HG03280 (cell line): ENCODE results near the gene ZDHHC7.
"Not testable (repeated sequence)": the region's sequence is repeated elsewhere in the genome, so short reads cannot be mapped to it uniquely, and the experiment has no call there.

Source experiments
- ATAC-seq: cut with Tn5 transposase; IDR thresholded peaks from one replicate; pipeline ENCODE4 v1.9.1; 2021; ENCODE audit warnings: mild to moderate bottlenecking, moderate library complexity; ENCODE audit not compliant: unreplicated experiment

ZDHHC7 gene, protein sequence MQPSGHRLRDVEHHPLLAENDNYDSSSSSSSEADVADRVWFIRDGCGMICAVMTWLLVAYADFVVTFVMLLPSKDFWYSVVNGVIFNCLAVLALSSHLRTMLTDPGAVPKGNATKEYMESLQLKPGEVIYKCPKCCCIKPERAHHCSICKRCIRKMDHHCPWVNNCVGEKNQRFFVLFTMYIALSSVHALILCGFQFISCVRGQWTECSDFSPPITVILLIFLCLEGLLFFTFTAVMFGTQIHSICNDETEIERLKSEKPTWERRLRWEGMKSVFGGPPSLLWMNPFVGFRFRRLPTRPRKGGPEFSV

DNA sequence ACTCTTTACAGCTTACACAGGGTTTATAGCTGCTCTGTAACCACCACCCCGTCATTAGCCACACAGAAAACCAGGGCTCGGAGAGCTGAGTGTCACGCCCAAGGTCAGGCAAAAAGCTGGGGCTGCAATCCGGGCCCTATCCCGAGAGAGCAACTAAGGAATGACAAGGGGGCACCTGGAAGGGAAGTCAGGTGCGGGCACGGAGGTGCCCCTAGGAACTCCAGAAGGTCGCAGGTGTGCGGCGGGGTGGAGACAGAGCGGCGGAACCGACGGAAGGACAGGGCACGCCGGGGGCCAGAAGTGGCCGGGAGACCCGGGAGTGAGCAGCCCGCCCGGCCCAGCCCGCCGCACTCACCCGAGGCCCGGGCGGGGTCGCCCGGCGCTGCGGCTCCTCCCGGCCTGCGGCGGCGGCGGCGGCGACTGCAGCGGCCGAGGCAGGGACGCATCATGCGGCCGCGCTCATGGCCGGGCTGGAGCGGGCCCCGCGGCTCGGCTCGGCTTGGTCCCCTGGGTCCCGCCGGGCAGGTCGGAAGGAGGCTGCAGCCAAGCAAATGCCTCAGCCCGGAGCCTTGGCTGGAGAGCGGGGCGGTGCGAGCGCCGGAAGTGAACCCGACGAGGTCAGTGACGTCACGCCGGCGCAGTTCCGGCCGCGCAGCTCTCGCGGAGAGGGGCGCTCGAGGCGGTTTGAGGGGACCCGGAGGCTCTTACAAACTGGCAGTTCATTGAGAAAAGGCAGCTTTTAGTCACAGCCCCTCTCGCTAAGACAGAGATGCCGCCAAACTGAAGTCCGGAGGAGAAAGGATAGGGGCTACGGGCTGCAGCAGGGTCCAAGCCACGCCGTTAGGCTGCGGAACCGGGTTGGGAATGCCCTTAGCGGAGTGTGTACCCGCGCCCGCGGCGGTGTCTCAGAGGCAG lies at the start of gene ZDHHC7:
Gene ZDHHC7 (minus strand): TSS at position 605 of the 915 bp plus-strand sequence. CDS start 20,917 bp downstream, outside the sequence.
- peak; percentile 92 for ATAC-seq

DNA sequence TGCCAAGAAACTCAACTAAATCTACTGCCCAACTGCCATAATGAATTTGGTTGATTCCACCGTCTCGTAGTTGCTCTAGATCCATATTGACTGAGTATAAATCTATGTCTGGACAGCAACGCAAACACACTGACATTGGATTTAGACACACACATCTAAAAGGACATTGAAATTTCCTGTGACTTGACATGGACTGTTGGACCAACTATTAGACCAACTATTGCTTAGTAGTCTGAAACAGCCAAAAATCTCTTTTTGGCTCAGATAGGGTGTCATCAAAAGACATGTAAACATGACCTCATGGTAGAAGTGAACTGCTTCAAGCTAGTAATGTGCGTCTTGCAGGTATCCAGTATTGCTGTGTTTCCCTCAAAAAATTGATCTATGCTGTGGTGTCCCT lies 47.6 kb upstream of the ZDHHC7 start:
- no peak for ATAC-seq

GRCh38 chr16:85057948-85058347 lies 46.6 kb upstream of the ZDHHC7 start:
- no peak for ATAC-seq

DNA sequence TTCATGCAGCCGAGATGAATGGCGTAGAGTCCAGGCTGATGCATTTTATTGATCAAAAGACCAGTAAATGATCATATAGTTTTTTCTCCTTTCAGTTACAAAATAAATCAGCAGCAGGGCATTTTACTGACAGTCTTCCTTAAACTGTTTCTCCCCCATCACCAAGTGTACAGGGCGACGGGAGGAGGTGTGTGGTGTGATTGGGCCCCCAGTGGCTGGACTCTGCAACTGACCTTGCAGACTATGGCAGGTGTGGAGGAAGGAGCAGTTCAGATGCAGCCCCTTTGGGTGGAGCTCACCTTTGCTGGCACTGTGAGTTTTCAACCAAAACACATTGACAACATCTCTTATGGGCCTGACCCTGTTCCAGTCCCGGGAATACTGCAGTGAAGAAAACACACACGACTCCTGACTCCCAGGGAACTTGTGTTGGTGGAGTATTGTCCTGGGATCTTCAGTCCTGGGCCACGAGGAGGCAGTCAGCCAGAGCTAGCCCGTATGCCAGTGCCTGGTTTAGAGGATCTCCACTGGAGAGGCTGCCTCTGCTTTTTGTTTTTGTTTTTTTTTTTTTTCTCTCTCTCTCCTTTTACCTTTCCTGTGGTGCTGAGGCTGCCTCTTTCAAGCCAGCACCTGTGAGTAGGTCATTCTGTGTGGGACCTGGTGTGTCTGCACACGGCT lies 46.0 kb upstream of the ZDHHC7 start:
- ATAC-seq: no peak

GRCh38 chr16:85056211-85056748 lies 44.9 kb upstream of the ZDHHC7 start:
- ATAC-seq: no peak

DNA sequence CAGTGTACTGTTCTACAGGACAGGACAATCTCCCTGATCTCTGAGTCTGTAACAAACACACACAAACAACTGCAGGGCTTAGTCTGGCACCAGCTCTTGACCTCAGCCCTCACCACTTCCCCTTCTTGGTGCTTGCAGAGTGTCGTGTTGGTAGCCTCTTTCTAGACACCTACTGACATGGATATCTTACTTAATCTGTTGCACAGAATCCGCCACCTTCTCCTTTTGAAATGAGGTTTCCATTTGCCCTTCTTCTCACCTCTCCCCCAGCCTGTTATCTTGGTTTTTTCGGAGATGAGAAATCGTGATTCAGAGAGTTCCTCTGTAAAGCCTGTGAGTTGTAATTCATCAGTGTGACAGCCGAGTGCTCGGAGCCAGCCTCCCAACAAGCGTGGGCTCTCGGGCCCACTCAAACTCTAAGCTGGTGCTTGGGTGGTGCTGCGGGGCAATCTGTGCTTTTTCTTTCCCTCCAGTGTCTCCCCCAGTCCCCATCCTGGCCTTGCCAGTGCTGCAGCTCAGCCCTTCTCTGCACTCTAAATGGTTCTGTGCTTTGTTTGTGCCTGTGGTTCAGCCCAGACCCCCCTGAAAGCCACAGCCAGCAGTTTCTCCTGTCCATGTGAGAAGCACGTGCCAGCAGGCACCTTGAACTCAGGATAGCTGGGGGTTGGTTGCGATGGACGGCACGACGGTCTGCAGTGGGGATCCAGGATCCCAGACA lies 44.3 kb upstream of the ZDHHC7 start:
- peak; percentile 76 for ATAC-seq

- ATAC-seq: no peak
Measured at GRCh38 chr16:85054948-85055492, 43.7 kb upstream of the ZDHHC7 start.

DNA sequence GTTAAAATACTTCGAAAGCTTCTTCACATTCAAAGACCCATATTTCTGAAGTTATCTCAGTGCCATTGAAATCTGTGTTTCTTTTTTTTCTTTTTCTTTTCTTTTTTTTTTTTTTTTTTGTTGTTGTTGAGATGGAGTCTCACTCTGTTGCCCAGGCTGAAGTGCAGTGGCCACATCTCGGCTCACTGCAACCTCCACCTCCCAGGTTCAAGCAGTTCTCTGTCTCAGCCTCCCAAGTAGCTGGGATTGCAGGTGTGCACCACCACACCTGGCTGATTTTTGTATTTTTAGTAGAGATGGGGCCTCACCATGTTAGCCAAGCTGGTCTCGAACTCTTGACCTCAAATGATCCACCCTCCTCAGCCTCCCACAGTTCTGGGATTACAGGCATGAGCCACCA lies 43.0 kb upstream of the ZDHHC7 start:
- not testable (repeated sequence) for ATAC-seq

- no peak for ATAC-seq
Measured at GRCh38 chr16:85052536-85052935, 41.2 kb upstream of the ZDHHC7 start.

GRCh38 chr16:85051683-85052082 lies 40.3 kb upstream of the ZDHHC7 start:
- no peak for ATAC-seq

- no peak for ATAC-seq
Measured at GRCh38 chr16:85051067-85051581, 39.8 kb upstream of the ZDHHC7 start.

- ATAC-seq: no peak
Measured at GRCh38 chr16:85049706-85050305, 38.5 kb upstream of the ZDHHC7 start.

DNA sequence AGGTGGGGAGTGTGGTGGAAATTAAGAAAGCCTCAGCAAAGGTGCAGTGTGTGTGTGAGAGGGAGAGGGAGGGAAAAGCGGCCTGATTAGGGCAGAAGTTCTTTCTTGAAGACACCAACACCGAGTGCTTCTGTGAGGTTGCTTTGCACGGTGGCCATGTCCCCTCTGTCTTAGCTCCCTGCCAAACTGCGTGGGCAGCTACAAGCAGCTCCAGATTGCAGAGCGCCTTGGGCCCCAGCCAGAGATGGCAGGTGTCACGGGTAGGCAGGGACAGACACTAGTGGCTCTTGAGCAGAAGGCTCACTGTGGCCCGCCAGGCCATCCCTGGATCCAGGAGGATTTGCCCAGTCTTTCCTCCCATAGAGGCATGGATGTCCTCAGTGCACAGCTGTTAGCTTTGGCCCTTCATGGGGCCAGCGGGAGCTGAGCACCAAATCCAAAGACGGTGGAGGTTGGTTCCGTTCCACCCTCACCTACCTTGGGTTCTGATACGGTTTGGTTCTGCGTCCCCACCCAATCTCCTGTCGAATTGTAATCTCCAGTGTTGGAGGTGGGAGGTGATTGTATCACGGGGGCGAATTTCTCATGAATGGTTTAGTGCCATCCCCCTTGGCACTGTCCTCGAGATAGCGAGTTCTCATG lies 37.7 kb upstream of the ZDHHC7 start:
- no peak for ATAC-seq

DNA sequence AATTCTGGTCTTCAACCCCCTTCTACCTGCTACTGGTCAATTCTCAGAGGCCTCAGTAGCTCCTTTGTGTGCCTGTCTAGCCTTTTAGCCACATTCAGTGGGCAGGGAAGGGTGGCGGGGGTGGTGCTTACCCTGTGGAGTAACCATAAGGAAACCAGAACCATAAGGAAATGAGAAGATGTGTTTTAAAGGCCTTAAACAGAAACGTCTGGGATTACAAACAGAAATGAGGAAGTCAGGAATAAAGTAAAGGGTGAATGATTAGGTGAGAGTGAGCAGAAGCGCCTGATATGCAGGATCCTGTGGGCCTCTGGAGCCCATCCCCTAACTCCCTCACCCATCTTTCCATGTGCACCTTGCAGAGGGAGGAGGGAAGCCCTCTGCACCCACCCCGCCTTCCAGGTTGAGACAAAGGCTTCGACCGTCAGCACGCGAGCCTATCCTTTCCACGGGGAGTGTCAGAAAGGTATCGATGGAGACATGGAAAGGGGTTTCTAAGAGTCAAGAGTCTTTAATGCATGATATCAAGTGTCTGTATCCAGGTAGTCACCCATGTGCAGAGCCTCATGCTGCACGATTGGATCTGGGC lies 36.6 kb upstream of the ZDHHC7 start:
- no peak for ATAC-seq

GRCh38 chr16:85046931-85047866 lies 35.9 kb upstream of the ZDHHC7 start:
- ATAC-seq: no peak

GRCh38 chr16:85046472-85046916 lies 35.2 kb upstream of the ZDHHC7 start:
- no peak for ATAC-seq

- no peak for ATAC-seq
Measured at GRCh38 chr16:85045641-85046471, 34.5 kb upstream of the ZDHHC7 start.
